MM.1S (cell line): ENCODE measurements around the gene LRRC23.

Source experiments
- DNase-seq: peaks from one replicate; pipeline ENCODE4 v3.0.0-alpha.2; 2015
- H2AFZ ChIP-seq: fragments of 300-600 bp; sonication (generic); 2 replicates; pipeline ENCODE4 v1.6.0; 2016; ENCODE audit warnings: antibody characterized with exemption, low read length
- H3F3A ChIP-seq: fragments of 300-600 bp; sonication (generic); 2 replicates; pipeline ENCODE4 v1.6.1; 2016; ENCODE audit warnings: mild to moderate bottlenecking, antibody characterized with exemption, low read length, moderate library complexity, mixed read lengths; ENCODE audit not compliant: insufficient read depth
- H3K27ac ChIP-seq: fragments of 300-600 bp; sonication (generic); 2 replicates; pipeline ENCODE4 v1.5.1; 2016; ENCODE audit warnings: mild to moderate bottlenecking, low read length
- H3K27me3 ChIP-seq: fragments of 300-600 bp; sonication (generic); replicated peaks from 2 replicates; pipeline ENCODE4 v1.6.0; 2016; ENCODE audit warnings: low read length; ENCODE audit not compliant: insufficient read depth
- H3K36me3 ChIP-seq: fragments of 300-600 bp; sonication (generic); replicated peaks from 2 replicates; pipeline ENCODE4 v1.6.1; 2016; ENCODE audit warnings: mild to moderate bottlenecking, low read length, mixed read lengths; ENCODE audit not compliant: insufficient read depth
- H3K4me1 ChIP-seq: fragments of 300-600 bp; sonication (generic); 2 replicates; pipeline ENCODE4 v1.6.1; 2016; ENCODE audit warnings: low read length, mixed read lengths
- H3K4me2 ChIP-seq: fragments of 300-600 bp; sonication (generic); 2 replicates; pipeline ENCODE4 v1.6.0; 2016; ENCODE audit warnings: low read depth, low read length
- H3K4me3 ChIP-seq: fragments of 300-600 bp; sonication (generic); 2 replicates; pipeline ENCODE4 v1.5.1; 2016; ENCODE audit warnings: low read length, mixed read lengths
- H3K79me2 ChIP-seq: fragments of 300-600 bp; sonication (generic); 2 replicates; pipeline ENCODE4 v1.6.1; 2016; ENCODE audit warnings: mixed run types, low read length, mixed read lengths
- H3K9ac ChIP-seq: fragments of 300-600 bp; sonication (generic); 2 replicates; pipeline ENCODE4 v1.6.1; 2016; ENCODE audit warnings: low read length, mixed read lengths
- H3K9me2 ChIP-seq: fragments of 300-600 bp; sonication (generic); replicated peaks from 2 replicates; pipeline ENCODE4 v1.6.1; 2016; ENCODE audit warnings: mild to moderate bottlenecking, low read length, mixed read lengths; ENCODE audit not compliant: insufficient read depth
- H3K9me3 ChIP-seq: fragments of 300-600 bp; sonication (generic); replicated peaks from 2 replicates; pipeline ENCODE4 v1.6.1; 2016; ENCODE audit warnings: mild to moderate bottlenecking, low read length, mixed read lengths; ENCODE audit not compliant: insufficient read depth
- H4K20me1 ChIP-seq: fragments of 300-600 bp; sonication (generic); 2 replicates; pipeline ENCODE4 v1.6.1; 2016; ENCODE audit warnings: mild to moderate bottlenecking, low read length, moderate library complexity, mixed read lengths; ENCODE audit not compliant: insufficient read depth
- CTCF ChIP-seq: fragments of 300-600 bp; sonication (generic); IDR thresholded peaks from 2 replicates; pipeline ENCODE4 v1.5.1; 2016; ENCODE audit warnings: antibody characterized with exemption, low read length, mixed read lengths
- EZH2 ChIP-seq: fragments of 300-600 bp; sonication (generic); optimal IDR thresholded peaks from 2 replicates; pipeline ENCODE3; 2017; ENCODE audit warnings: low read depth, mild to moderate bottlenecking, antibody characterized with exemption, low read length, mixed read lengths
- EZH2phosphoT487 ChIP-seq: fragments of 300-600 bp; sonication (generic); IDR thresholded peaks from 2 replicates; pipeline ENCODE4 v1.6.1; 2018; ENCODE audit warnings: antibody characterized with exemption, low read length

The LRRC23 gene

GRCh38 chr12:6946033-6946919 is 41.7 kb downstream of the LRRC23 start:
- DNase-seq, result peak; percentile 84
- H3K79me2 ChIP-seq, result peaks cover 24% of the 10 kb centered on the region
- peak overlapping the region; percentile 28; the same call in 1 of the 2 replicates for H2AFZ ChIP-seq
- H3K4me3 ChIP-seq, result peak overlapping the region; percentile 90
- peak overlapping the region; percentile 87 for H3K9ac ChIP-seq
- no peaks in the 10 kb centered on the region for H3K27me3 ChIP-seq
- H3K4me1 ChIP-seq, result peaks cover 38% of the 10 kb centered on the region
- H3F3A ChIP-seq, result peaks cover 64% of the 10 kb centered on the region
- H3K9me3 ChIP-seq, result no peaks in the 10 kb centered on the region
- H3K36me3 ChIP-seq, result no peaks in the 10 kb centered on the region
- H3K4me2 ChIP-seq, result peak overlapping the region; percentile 84
- peak overlapping the region; percentile 93 for H3K27ac ChIP-seq
- no peak for TF ChIP-seq EZH2
- no peak for TF ChIP-seq CTCF
- TF ChIP-seq EZH2phosphoT487, result no peak
- H4K20me1 ChIP-seq, result no peaks in the 10 kb centered on the region
- H3K9me2 ChIP-seq, result no peaks in the 10 kb centered on the region

GRCh38 chr12:6946920-6947374 is 42.3 kb downstream of the LRRC23 start:
- H3K9ac ChIP-seq, result peak overlapping the region; percentile 87; the same call in 1 of the 2 replicates
- peak overlapping the region; percentile 90 for H3K4me3 ChIP-seq
- peaks cover 71% of the 10 kb centered on the region for H3F3A ChIP-seq
- DNase-seq, result no peak
- peaks cover 38% of the 10 kb centered on the region for H3K4me1 ChIP-seq
- no peaks in the 10 kb centered on the region for H3K36me3 ChIP-seq
- no peaks in the 10 kb centered on the region for H3K27me3 ChIP-seq
- peak overlapping the region; percentile 84 for H3K4me2 ChIP-seq
- H3K9me2 ChIP-seq, result no peaks in the 10 kb centered on the region
- H3K79me2 ChIP-seq, result peaks cover 30% of the 10 kb centered on the region
- TF ChIP-seq EZH2phosphoT487, result no peak
- TF ChIP-seq CTCF, result no peak
- TF ChIP-seq EZH2, result no peak
- H2AFZ ChIP-seq, result peak overlapping the region; percentile 28; the same call in 1 of the 2 replicates
- H3K27ac ChIP-seq, result peak overlapping the region; percentile 93; the same call in 1 of the 2 replicates
- H3K9me3 ChIP-seq, result no peaks in the 10 kb centered on the region
- H4K20me1 ChIP-seq, result no peaks in the 10 kb centered on the region

- no peak for TF ChIP-seq CTCF
- TF ChIP-seq EZH2phosphoT487, result no peak
- TF ChIP-seq EZH2, result no peak
- peaks cover 41% of the 10 kb centered on the region for H3K4me1 ChIP-seq
- H3K27ac ChIP-seq, result no peak overlapping the region
- no peaks in the 10 kb centered on the region for H3K27me3 ChIP-seq
- no peak overlapping the region for H3K9ac ChIP-seq
- DNase-seq, result no peak
- H3K9me3 ChIP-seq, result no peaks in the 10 kb centered on the region
- no peaks in the 10 kb centered on the region for H3K36me3 ChIP-seq
- no peak overlapping the region for H2AFZ ChIP-seq
- no peak overlapping the region for H3K4me3 ChIP-seq
- H3K79me2 ChIP-seq, result peaks cover 37% of the 10 kb centered on the region
- H3K9me2 ChIP-seq, result no peaks in the 10 kb centered on the region
- no peaks in the 10 kb centered on the region for H4K20me1 ChIP-seq
- peaks cover 78% of the 10 kb centered on the region for H3F3A ChIP-seq
- H3K4me2 ChIP-seq, result no peak overlapping the region
Observed at GRCh38 chr12:6947615-6948014, 43.0 kb downstream of the LRRC23 start.
